GM23248 (cell line): ENCODE data around the gene KIF17. TPM values are rescaled to one million over a fixed set of nuclear protein-coding genes. Genes with fewer than 3 reads are reported as not detected.

Experiments used
- DNase-seq: peaks from one replicate; pipeline ENCODE4 v3.0.0-alpha.2; 2015
- H2AFZ ChIP-seq: fragments of 200-600 bp; sonication (generic); 2 replicates; pipeline ENCODE4 v1.6.1; 2016; ENCODE audit warnings: antibody characterized with exemption
- H3F3A ChIP-seq: fragments of 200-600 bp; sonication (generic); 2 replicates; pipeline ENCODE4 v1.6.1; 2016; ENCODE audit warnings: mild to moderate bottlenecking, antibody characterized with exemption, mixed run types; ENCODE audit not compliant: insufficient read depth
- H3K27ac ChIP-seq: fragments of 200-600 bp; sonication (generic); 2 replicates; pipeline ENCODE4 v1.5.1; 2016; ENCODE audit warnings: mild to moderate bottlenecking
- H3K27me3 ChIP-seq: fragments of 200-600 bp; sonication (generic); replicated peaks from 2 replicates; pipeline ENCODE4 v1.6.1; 2016; ENCODE audit warnings: mild to moderate bottlenecking; ENCODE audit not compliant: insufficient read depth
- H3K36me3 ChIP-seq: fragments of 200-600 bp; sonication (generic); 2 replicates; pipeline ENCODE4 v1.6.1; 2016; ENCODE audit warnings: low read depth, mild to moderate bottlenecking
- H3K4me1 ChIP-seq: fragments of 200-600 bp; sonication (generic); 2 replicates; pipeline ENCODE4 v1.6.1; 2016; ENCODE audit warnings: mild to moderate bottlenecking; ENCODE audit not compliant: insufficient read depth
- H3K4me2 ChIP-seq: fragments of 200-600 bp; sonication (generic); one replicate; pipeline ENCODE4 v1.6.1; 2016; ENCODE audit warnings: mild to moderate bottlenecking; ENCODE audit not compliant: unreplicated experiment
- H3K4me3 ChIP-seq: fragments of 200-600 bp; sonication (generic); 2 replicates; pipeline ENCODE4 v1.5.1; 2016; ENCODE audit warnings: mild to moderate bottlenecking
- H3K79me2 ChIP-seq: fragments of 200-600 bp; sonication (generic); 2 replicates; pipeline ENCODE4 v1.6.1; 2016; ENCODE audit warnings: mild to moderate bottlenecking; ENCODE audit not compliant: insufficient read depth
- H3K9ac ChIP-seq: fragments of 200-600 bp; sonication (generic); 2 replicates; pipeline ENCODE4 v1.6.1; 2016; ENCODE audit warnings: mild to moderate bottlenecking
- H3K9me2 ChIP-seq: fragments of 200-600 bp; sonication (generic); 2 replicates; pipeline ENCODE4 v1.6.1; 2016; ENCODE audit warnings: mixed run types, mild to moderate bottlenecking, moderate library complexity; ENCODE audit not compliant: insufficient read depth
- H3K9me3 ChIP-seq: fragments of 200-600 bp; sonication (generic); one replicate; pipeline ENCODE4 v1.6.1; 2017; ENCODE audit warnings: low read depth
- H4K20me1 ChIP-seq: fragments of 200-600 bp; sonication (generic); 2 replicates; pipeline ENCODE4 v1.6.0; 2016; ENCODE audit not compliant: insufficient read depth
- EZH2 ChIP-seq: fragments of 200-600 bp; sonication (generic); IDR thresholded peaks from 2 replicates; pipeline ENCODE4 v1.6.1; 2018; ENCODE audit warnings: antibody characterized with exemption, mild to moderate bottlenecking; ENCODE audit not compliant: insufficient read depth, poor library complexity, severe bottlenecking
- EZH2phosphoT487 ChIP-seq: fragments of 200-600 bp; sonication (generic); IDR thresholded peaks from 2 replicates; pipeline ENCODE4 v1.6.1; 2018; ENCODE audit warnings: antibody characterized with exemption, moderate library complexity, mild to moderate bottlenecking, low read depth; ENCODE audit not compliant: insufficient read depth
- WGBS, 2 experiments: methylation state at CpG; one replicate each; pipeline ENCODE4 v1.1.6; 2015 to 2017; ENCODE audit warnings: low lambda C conversion rate in 2 of 2, low coverage in 1 of 2; ENCODE audit errors: missing lambda C conversion rate in 2 of 2; 5-methylcytosine and 5-hydroxymethylcytosine counted together
- in situ Hi-C: fragments of 300-500 bp; cut with MboI; formaldehyde crosslinking; loops from 2 replicates; pipeline ENCODE4 v1.15.0; 2020
- polyA plus RNA-seq: library from polyadenylated mRNA; unstranded; fragments of >200 nt; fragmentation: Nextera tagmentation; extraction: Ambion mirVana; gene quantifications from 2 replicates; pipeline ENCODE4 v1.2.1, GENCODE V29; 2016
- total RNA-seq: library from RNA; depleted of rRNA; stranded (reverse); fragments of >200 nt; shearing (Covaris generic); gene quantifications from 2 replicates; pipeline ENCODE4 v1.2.3, GENCODE V29; 2014

KIF17 gene
- total and polyA plus RNA-seq, 2 experiments from 2014 or later = 0.11 to 0.31 TPM

DNA sequence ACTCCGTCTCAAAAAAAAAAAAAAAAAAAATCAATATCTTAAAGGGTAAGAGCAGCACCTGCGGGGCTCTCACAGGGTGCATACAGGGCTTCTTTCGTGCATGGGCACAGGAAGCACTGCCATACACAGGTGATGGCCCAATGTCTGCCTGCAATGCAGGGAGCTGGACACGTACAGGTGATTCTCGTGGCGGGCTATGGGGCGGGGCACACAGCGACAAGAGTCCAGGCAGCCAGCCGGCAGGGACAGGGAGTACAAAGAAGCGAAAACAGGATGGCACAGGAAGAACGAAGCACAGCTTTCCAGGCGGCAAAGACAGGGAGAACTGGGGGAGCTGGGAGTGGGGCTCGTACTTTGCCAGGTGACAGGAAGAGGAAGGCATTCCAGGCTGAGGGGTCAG lies 1.6 kb downstream of the KIF17 start:
- H3F3A ChIP-seq = 0 out of 2 replicates have a peak, but pooled peaks cover 3% of the 10 kb centered on the region
- TF ChIP-seq EZH2phosphoT487 (no peak), EZH2 (no peak)
- H2AFZ ChIP-seq = no peak overlapping the region
- no peaks in the 10 kb centered on the region for H3K9me3 ChIP-seq
- H3K4me1 ChIP-seq = no peaks in the 10 kb centered on the region
- H4K20me1 ChIP-seq = no peaks in the 10 kb centered on the region
- H3K4me2 ChIP-seq = no peak overlapping the region
- no peak overlapping the region for H3K4me3 ChIP-seq
- no peak for DNase-seq
- H3K36me3 ChIP-seq = no peaks in the 10 kb centered on the region
- H3K27me3 ChIP-seq = no peaks in the 10 kb centered on the region
- H3K9me2 ChIP-seq = no peaks in the 10 kb centered on the region
- WGBS, 2 experiments = 65 to 70% methylated on average over 13 of the region's 13 CpGs
- no peak overlapping the region for H3K27ac ChIP-seq
- H3K9ac ChIP-seq = no peak overlapping the region
- H3K79me2 ChIP-seq = no peaks in the 10 kb centered on the region
- in situ Hi-C loops = no loop called here

DNA sequence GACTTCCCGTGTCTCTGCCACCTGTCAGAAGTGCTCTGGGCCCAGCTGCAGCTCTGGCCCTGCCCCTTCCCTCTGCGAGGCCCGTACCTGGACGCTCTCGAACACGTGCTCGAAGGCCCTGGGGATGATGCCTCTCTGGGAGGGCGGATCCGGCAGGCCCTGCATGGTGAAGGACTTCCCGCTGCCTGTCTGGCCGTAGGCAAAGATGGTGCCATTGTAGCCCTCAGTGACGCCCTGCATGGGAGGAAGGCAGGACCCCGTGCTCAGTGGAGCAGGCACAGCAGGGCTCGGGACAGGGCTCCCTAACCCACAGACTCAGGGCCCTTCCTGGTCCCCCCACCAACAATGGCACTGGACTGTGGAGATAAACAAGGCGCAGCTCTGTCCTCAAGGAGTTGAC lies 2.4 kb downstream of the KIF17 start:
- no peak overlapping the region for H3K4me2 ChIP-seq
- H3K4me3 ChIP-seq = no peak overlapping the region
- 0 out of 2 replicates have a peak, but pooled peaks cover 3% of the 10 kb centered on the region for H3F3A ChIP-seq
- no peaks in the 10 kb centered on the region for H3K9me3 ChIP-seq
- no peak overlapping the region for H3K27ac ChIP-seq
- H2AFZ ChIP-seq = no peak overlapping the region
- no peaks in the 10 kb centered on the region for H3K4me1 ChIP-seq
- in situ Hi-C loops = no loop called here
- WGBS, 2 experiments = 83 to 85% methylated on average over 15 of the region's 15 CpGs
- H3K9me2 ChIP-seq = no peaks in the 10 kb centered on the region
- no peaks in the 10 kb centered on the region for H3K27me3 ChIP-seq
- H3K79me2 ChIP-seq = no peaks in the 10 kb centered on the region
- no peak overlapping the region for H3K9ac ChIP-seq
- DNase-seq = no peak
- no peak for TF ChIP-seq EZH2
- TF ChIP-seq EZH2phosphoT487 = no peak
- no peaks in the 10 kb centered on the region for H3K36me3 ChIP-seq
- H4K20me1 ChIP-seq = no peaks in the 10 kb centered on the region

DNA sequence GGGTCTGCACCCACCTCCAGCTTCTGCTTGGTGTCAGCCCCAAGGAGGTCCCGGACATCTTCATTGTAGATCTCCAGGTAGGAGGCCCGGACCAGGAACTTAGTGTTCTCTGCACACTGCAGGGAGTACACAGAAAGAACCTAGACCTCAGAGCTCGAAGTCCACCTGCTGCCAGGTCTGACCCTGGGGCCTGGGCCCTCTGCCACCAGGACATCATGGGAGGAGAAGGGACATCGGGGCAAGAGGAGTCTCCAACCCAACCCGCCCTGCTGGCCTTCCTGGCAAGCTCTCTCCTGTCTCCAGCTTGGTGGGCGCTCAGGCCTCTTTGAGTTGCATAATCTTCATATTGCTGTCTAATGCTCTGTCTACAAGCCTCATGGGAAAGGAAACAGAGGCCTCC lies 4.4 kb downstream of the KIF17 start:
- Histone ChIP-seq H3K4me3 (no peak overlapping the region), H3K79me2 (no peaks in the 10 kb centered on the region), H2AFZ (no peak overlapping the region), H4K20me1 (no peaks in the 10 kb centered on the region), H3K27me3 (no peaks in the 10 kb centered on the region), H3K4me1 (no peaks in the 10 kb centered on the region), H3K9me2 (no peaks in the 10 kb centered on the region), H3K4me2 (no peak overlapping the region), H3K9me3 (no peaks in the 10 kb centered on the region), H3F3A (no peaks in the 10 kb centered on the region), H3K36me3 (no peaks in the 10 kb centered on the region), H3K27ac (no peak overlapping the region), H3K9ac (no peak overlapping the region)
- no peak for DNase-seq
- in situ Hi-C loops = no loop called here
- TF ChIP-seq EZH2phosphoT487 (no peak), EZH2 (no peak)
- WGBS, 2 experiments = 67 to 81% methylated on average over 6 of the region's 6 CpGs

DNA sequence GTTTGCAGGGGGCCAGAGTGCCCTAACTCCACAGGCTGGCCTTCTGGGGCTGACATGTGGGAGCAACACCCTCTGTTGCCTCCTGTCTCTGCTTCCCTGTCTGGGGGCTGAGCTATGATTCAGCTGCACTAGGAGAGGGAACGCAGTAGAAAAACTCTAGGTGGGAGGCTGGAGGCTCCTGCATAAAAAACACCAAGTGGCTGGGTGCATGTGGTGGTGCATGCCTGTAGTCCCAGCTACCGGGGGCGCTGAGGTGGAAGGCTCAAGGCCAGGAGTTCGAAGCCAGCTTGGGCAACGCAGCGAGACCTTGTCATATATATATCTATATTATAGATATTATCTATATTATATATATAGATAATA lies 5.6 kb downstream of the KIF17 start:
- no peaks in the 10 kb centered on the region for H3K9me3 ChIP-seq
- DNase-seq = no peak
- H3K4me3 ChIP-seq = no peak overlapping the region
- TF ChIP-seq EZH2 (no peak), EZH2phosphoT487 (no peak)
- in situ Hi-C loops = no loop called here
- WGBS, 2 experiments = 88 to 90% methylated on average over 6 of the region's 6 CpGs
- H3K27ac ChIP-seq = no peak overlapping the region
- H3K27me3 ChIP-seq = no peaks in the 10 kb centered on the region
- H3K36me3 ChIP-seq = no peaks in the 10 kb centered on the region
- no peak overlapping the region for H3K9ac ChIP-seq
- H2AFZ ChIP-seq = no peak overlapping the region
- no peaks in the 10 kb centered on the region for H3K4me1 ChIP-seq
- no peaks in the 10 kb centered on the region for H3K79me2 ChIP-seq
- H3K4me2 ChIP-seq = no peak overlapping the region
- no peaks in the 10 kb centered on the region for H3K9me2 ChIP-seq
- H3F3A ChIP-seq = no peaks in the 10 kb centered on the region
- no peaks in the 10 kb centered on the region for H4K20me1 ChIP-seq
